ENCODE measurements around the gene SLC2A4RG. TPM values are rescaled to one million over a fixed set of nuclear protein-coding genes. Genes with fewer than 3 reads are reported as not detected.
A peak's percentile ranks its signal among the peaks of the same experiment; 100 is the strongest.

The SLC2A4RG gene
- total and polyA plus RNA-seq, 2 of the 13 experiments (the other 11 are each of a cell fraction or from before 2014, with no cell fraction given) = 91.4 to 95.9 TPM

- TF ChIP-seq ZBTB44 (CRISPR knock-in tag; IDR thresholded peaks at IDR 0.05) (no peak), ZNF281 (CRISPR knock-in tag; IDR thresholded peaks at IDR 0.05; ENCODE audit: borderline replicate concordance) (peak; percentile 28; the same call in 1 of the 2 replicates), ZNF766 (CRISPR knock-in tag; IDR thresholded peaks at IDR 0.05; ENCODE audit: borderline replicate concordance) (no peak), ZNF468 (CRISPR knock-in tag; IDR thresholded peaks at IDR 0.05) (no peak; the same call in none of the 2 replicates), ZBTB46 (CRISPR knock-in tag; IDR thresholded peaks at IDR 0.05; ENCODE audit: borderline replicate concordance) (no peak), CENPBD1 (CRISPR knock-in tag; IDR thresholded peaks at IDR 0.05; ENCODE audit: borderline replicate concordance, low read depth) (no peak), SNAI1 (CRISPR knock-in tag; IDR thresholded peaks at IDR 0.05; ENCODE audit: borderline replicate concordance) (peak; percentile 44; the same call in 1 of the 2 replicates), SSRP1 (CRISPR knock-in tag; IDR thresholded peaks at IDR 0.05) (peak; percentile 91; the same call in 1 of the 2 replicates), ZNF280D (CRISPR knock-in tag; IDR thresholded peaks at IDR 0.05) (no peak), STAG1 (CRISPR knock-in tag; IDR thresholded peaks at IDR 0.05) (peak; percentile 98), BCL6 (CRISPR knock-in tag; IDR thresholded peaks at IDR 0.05) (peak; percentile 8; the same call in 1 of the 2 replicates), FOXO1 (CRISPR knock-in tag; IDR thresholded peaks at IDR 0.05) (0 out of 2 replicates have a peak, but pooled peaks have one; percentile 68), DBP (CRISPR knock-in tag; IDR thresholded peaks at IDR 0.05; ENCODE audit: not compliant biosample characterization) (no peak), ZNF879 (CRISPR knock-in tag; IDR thresholded peaks at IDR 0.05) (peak; percentile 83), SRSF1 (optimal IDR thresholded peaks at IDR 0.05; ENCODE audit: low read depth, low read length) (no peak), ZNF589 (CRISPR knock-in tag; conservative IDR thresholded peaks at IDR 0.05) (no peak), ZNF263 (CRISPR knock-in tag; IDR thresholded peaks at IDR 0.05) (peak; percentile 96)
Observed at GRCh38 chr20:63706852-63707557, 32.6 kb upstream of the SLC2A4RG start (continued).

Data from HepG2 (cell line).